Cardiac muscle cell (in vitro differentiated cells and primary cell): ENCODE measurements around the gene SP7. TPM values are rescaled to one million over a fixed set of nuclear protein-coding genes. Genes with fewer than 3 reads are reported as not detected.
A peak's percentile ranks its signal among the peaks of the same experiment; 100 is the strongest.

Source experiments
- DNase-seq, 2 donors: peaks; one replicate each; pipeline versions ENCODE4 v3.0.0 to v3.0.0-alpha.2; 2010 to 2017; ENCODE audit warnings: low read depth in 1 of 2, low spot score in 1 of 2
- H3K27ac ChIP-seq: fragments of 200-600 bp; sonication (generic); 2 replicates; pipeline ENCODE4 v1.5.1; 2016
- H3K27me3 ChIP-seq: fragments of 200-600 bp; sonication (generic); 2 replicates; pipeline ENCODE4 v1.6.0; 2016; ENCODE audit warnings: control low read depth
- H3K36me3 ChIP-seq: fragments of 200-600 bp; sonication (generic); 2 replicates; pipeline ENCODE4 v1.5.1; 2016; ENCODE audit warnings: control low read depth
- H3K4me1 ChIP-seq: fragments of 200-600 bp; sonication (generic); 2 replicates; pipeline ENCODE4 v1.8.1; 2017; ENCODE audit warnings: low read depth, mild to moderate bottlenecking, mixed run types
- H3K4me3 ChIP-seq: fragments of 200-600 bp; sonication (generic); 2 replicates; pipeline ENCODE4 v1.5.1; 2016; ENCODE audit warnings: mild to moderate bottlenecking
- H3K9me3 ChIP-seq: fragments of 200-600 bp; sonication (generic); 2 replicates; pipeline ENCODE4 v1.5.1; 2017; ENCODE audit warnings: low read depth, mild to moderate bottlenecking, control low read depth
- CTCF ChIP-seq: IDR thresholded peaks from 2 replicates; pipeline ENCODE4 v1.5.1; 2012; ENCODE audit warnings: low read depth, mild to moderate bottlenecking, low read length
- polyA plus RNA-seq: library from polyadenylated mRNA; unstranded; fragments of >200 nt; fragmentation: Nextera tagmentation; extraction: Ambion mirVana; gene quantifications from 2 replicates; pipeline ENCODE4 v1.2.1, GENCODE V29; 2016
- total RNA-seq: library from RNA; depleted of rRNA; stranded (reverse); fragments of >200 nt; gene quantifications from 2 replicates; pipeline ENCODE4 v1.2.3, GENCODE V29; 2016

The SP7 gene
- total and polyA plus RNA-seq, 2 experiments from 2014 or later: 0.39 to 0.45 TPM

- no peak for TF ChIP-seq CTCF
- no peak for DNase-seq
- Histone ChIP-seq H3K36me3 (peaks cover 36% of the 10 kb centered on the region), H3K9me3 (no peaks in the 10 kb centered on the region), H3K27ac (no peak overlapping the region), H3K4me1 (no peaks in the 10 kb centered on the region), H3K27me3 (no peaks in the 10 kb centered on the region), H3K4me3 (no peak overlapping the region)
These were observed 29.3 kb downstream of the SP7 start for GRCh38 chr12:53306826-53307225.

GRCh38 chr12:53302903-53303302 lies 33.3 kb downstream of the SP7 start:
- H3K4me3 ChIP-seq: no peak overlapping the region
- H3K4me1 ChIP-seq: peaks cover 3% of the 10 kb centered on the region
- peaks cover 27% of the 10 kb centered on the region for H3K36me3 ChIP-seq
- no peak for DNase-seq
- H3K27ac ChIP-seq: no peak overlapping the region
- H3K27me3 ChIP-seq: no peaks in the 10 kb centered on the region
- no peak for TF ChIP-seq CTCF
- H3K9me3 ChIP-seq: no peaks in the 10 kb centered on the region

- Histone ChIP-seq H3K27me3 (no peaks in the 10 kb centered on the region), H3K27ac (peak overlapping the region; percentile 70), H3K9me3 (no peaks in the 10 kb centered on the region), H3K36me3 (peaks cover 13% of the 10 kb centered on the region), H3K4me3 (peak overlapping the region; percentile 94), H3K4me1 (peaks cover 9% of the 10 kb centered on the region)
- no peak for TF ChIP-seq CTCF
- DNase-seq: peak; percentile 5 to 57
These were observed 36.0 kb downstream of the SP7 start for GRCh38 chr12:53300187-53300586.

GRCh38 chr12:53299454-53300180 lies 36.5 kb downstream of the SP7 start, which contains the start of gene MYG1:
TSS of gene MYG1 (plus strand) at chr12:53299695. CDS start at chr12:53299738, 43 bp downstream.
- Histone ChIP-seq H3K27me3 (no peaks in the 10 kb centered on the region), H3K9me3 (no peaks in the 10 kb centered on the region), H3K4me1 (peaks cover 9% of the 10 kb centered on the region), H3K27ac (peak within 1 kb of the TSS; percentile 70), H3K36me3 (peaks cover 11% of the 10 kb centered on the region), H3K4me3 (peak within 1 kb of the TSS; percentile 94)
- peak; percentile 30 for TF ChIP-seq CTCF
- peak; percentile 91 to 92 for DNase-seq

- Histone ChIP-seq H3K4me1 (peaks cover 9% of the 10 kb centered on the region), H3K27ac (no peak overlapping the region), H3K9me3 (no peaks in the 10 kb centered on the region), H3K36me3 (peaks cover 11% of the 10 kb centered on the region), H3K27me3 (no peaks in the 10 kb centered on the region), H3K4me3 (peak overlapping the region; percentile 94)
- TF ChIP-seq CTCF: no peak
- peak in 1 of 2 donors; percentile 83 for DNase-seq
These were observed 37.1 kb downstream of the SP7 start for GRCh38 chr12:53299101-53299453.
